ENCODE data around the gene STK32B.

GRCh38 chr4:5467111-5467510 is 415.8 kb downstream of the STK32B start:
- no peak for TF ChIP-seq CTCF (IDR thresholded peaks at IDR 0.05)
- TF ChIP-seq POLR2A (IDR thresholded peaks at IDR 0.05), result no peak
